ENCODE measurements around the gene SCMH1.
"Not testable (repeated sequence)": the region's sequence is repeated elsewhere in the genome, so short reads cannot be mapped to it uniquely, and the experiment has no call there.

SCMH1 gene

DNA sequence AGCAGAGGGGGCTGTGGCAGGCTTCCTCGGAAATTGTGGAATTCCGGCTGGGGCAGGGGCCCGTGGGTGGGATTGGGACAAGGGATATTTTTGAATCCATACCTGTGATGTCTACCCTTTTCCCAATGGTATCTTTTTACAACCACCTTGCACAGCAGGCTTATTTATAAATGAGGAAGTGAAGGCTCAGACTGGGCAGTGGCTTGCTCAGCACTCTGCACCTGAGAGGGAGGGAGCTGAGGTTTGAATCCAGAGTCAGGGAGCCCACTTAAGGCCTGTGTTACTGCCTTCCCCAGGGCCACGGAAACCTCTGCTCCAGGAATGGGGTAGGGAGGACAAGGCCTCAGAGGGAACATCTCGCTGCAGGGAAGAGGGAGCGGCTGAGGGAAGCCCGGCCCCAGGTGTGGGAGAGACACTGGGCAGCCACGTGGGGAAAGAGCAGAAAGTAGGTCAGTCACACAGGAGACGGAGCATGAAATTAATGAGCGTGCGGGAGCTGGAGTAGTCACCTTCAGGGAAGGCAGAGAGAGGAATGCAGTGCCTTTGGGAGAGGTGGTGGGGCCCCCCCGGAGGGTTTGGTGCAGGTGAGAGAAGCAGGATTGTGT, 35.4 kb upstream of the SCMH1 start:
- no peak for DNase-seq (ENCODE audit: insufficient read length)
- no peak for TF ChIP-seq POLR2A (IDR thresholded peaks at IDR 0.05; ENCODE audit: low read depth, low read length)
- no peak for TF ChIP-seq TAF1 (IDR thresholded peaks at IDR 0.05; ENCODE audit: borderline replicate concordance, low read depth, low read length)
- TF ChIP-seq POLR2AphosphoS5 (IDR thresholded peaks at IDR 0.05; ENCODE audit: low read depth, low read length): no peak
- no peak for FAIRE-seq

DNA sequence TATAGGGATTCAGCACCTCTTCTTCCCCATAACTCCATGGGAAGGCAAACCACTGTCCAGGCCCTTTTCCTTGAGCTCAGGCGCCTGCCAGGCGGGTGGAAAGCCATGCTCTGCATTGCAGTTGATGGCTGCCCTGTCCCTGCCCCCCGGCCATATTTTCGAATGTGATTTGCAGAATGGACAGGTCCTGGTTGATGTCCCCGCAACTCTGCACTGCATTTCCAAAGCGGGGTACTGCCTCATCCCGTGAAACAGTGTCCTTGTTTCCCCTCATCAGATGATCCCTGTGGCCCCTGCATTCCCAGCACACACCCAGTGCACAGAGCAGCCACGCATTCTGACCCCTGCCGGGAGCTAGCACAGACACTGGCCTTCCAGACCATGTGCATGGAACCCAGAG, 33.7 kb upstream of the SCMH1 start:
- no peak for FAIRE-seq
- DNase-seq (ENCODE audit: insufficient read length): no peak
- TF ChIP-seq TAF1 (IDR thresholded peaks at IDR 0.05; ENCODE audit: borderline replicate concordance, low read depth, low read length): no peak
- no peak for TF ChIP-seq POLR2A (IDR thresholded peaks at IDR 0.05; ENCODE audit: low read depth, low read length)
- TF ChIP-seq POLR2AphosphoS5 (IDR thresholded peaks at IDR 0.05; ENCODE audit: low read depth, low read length): no peak

DNA sequence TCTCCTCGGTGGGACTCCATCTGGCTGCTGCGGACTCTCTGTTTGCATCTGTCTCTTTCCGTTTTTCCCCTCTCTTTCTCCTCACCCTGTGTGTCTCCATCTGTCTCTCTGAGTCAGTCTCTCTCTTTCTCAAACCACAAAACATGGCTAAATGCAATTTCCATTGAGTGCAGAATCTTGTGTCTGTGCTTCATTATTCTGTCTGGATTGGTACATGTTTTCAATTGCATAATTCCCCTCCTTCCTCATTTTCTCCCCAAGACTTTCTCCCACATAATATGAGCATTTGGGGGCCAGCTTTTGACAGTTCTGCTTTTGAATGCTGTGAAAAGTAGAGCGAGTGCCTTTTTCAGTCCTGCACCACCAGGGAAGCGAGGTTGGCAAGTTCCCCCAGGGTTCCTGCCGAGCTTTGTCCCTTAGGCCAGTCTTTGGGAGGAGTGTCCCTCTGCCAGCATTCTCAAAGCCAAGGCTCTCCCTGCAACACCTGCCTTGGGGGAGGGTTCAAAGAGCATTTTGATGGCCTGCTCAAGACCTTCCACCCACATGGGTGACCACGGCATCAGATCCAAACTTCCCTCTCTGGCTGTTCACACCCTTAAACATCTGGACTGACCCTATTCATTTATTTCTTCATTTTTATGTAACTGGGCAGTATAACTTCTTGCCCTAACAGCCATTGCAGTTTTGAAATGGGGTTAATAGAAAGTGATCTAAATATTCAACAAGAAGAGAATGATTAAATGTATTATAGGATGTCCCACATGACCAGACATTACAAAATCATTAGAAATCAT, 32.8 kb upstream of the SCMH1 start:
- FAIRE-seq (no peak), DNase-seq (ENCODE audit: insufficient read length) (no peak)
- TF ChIP-seq POLR2AphosphoS5 (IDR thresholded peaks at IDR 0.05; ENCODE audit: low read depth, low read length) (no peak), POLR2A (IDR thresholded peaks at IDR 0.05; ENCODE audit: low read depth, low read length) (no peak), TAF1 (IDR thresholded peaks at IDR 0.05; ENCODE audit: borderline replicate concordance, low read depth, low read length) (no peak)

DNA sequence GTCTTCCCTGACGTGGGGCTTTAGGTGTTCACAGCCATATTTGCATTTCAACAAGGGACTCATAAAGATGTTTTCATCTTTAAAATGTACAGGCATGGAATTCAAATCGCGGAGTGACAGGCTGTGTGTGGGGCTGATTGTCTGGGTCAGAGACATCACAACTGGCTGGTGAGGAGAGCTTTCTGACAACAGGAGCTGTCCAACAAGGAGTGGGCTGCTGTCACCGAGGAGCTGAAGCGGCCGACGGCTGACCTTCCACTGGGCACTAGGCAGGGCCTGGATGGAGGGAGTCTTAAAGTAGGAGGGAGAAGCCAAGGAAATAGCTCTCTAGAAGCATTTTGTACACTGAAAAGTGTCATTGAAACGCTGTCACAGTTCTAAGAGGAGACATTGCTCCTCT, 30.5 kb upstream of the SCMH1 start:
- no peak for FAIRE-seq
- DNase-seq (ENCODE audit: insufficient read length): no peak
- TF ChIP-seq POLR2A (IDR thresholded peaks at IDR 0.05; ENCODE audit: low read depth, low read length): no peak
- no peak for TF ChIP-seq TAF1 (IDR thresholded peaks at IDR 0.05; ENCODE audit: borderline replicate concordance, low read depth, low read length)
- TF ChIP-seq POLR2AphosphoS5 (IDR thresholded peaks at IDR 0.05; ENCODE audit: low read depth, low read length): no peak

DNA sequence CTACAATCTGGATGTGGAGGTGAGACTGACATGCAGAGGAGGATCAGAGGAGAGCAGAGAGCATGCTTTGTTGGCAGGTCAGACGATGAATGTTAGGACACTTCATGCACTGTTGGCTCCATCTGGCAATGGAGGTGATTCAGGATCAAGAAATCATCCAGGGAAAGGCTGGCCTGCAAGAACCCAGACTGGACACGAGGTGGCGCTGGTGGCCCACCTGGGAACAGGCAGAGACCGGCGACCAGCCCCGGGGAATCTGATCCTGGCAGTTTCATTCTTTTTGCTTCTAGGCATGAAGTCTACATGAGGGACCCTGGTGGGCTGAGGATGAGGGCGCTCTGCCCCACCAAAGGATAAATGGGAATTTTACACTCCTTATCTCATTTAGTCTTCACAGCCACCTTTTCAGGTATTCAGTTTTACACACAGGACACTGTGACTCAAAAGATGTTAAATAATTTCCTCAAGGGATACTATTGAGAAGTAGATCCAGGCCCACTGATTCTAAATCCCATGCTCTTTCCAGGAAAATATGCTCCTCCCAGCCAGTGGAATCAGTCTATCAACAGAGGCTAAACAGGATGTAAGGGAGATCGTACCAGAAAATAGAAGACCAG, 26.2 kb upstream of the SCMH1 start:
- DNase-seq (ENCODE audit: insufficient read length): peak; percentile 53
- no peak for TF ChIP-seq POLR2A (IDR thresholded peaks at IDR 0.05; ENCODE audit: low read depth, low read length)
- FAIRE-seq: peak; percentile 89

DNA sequence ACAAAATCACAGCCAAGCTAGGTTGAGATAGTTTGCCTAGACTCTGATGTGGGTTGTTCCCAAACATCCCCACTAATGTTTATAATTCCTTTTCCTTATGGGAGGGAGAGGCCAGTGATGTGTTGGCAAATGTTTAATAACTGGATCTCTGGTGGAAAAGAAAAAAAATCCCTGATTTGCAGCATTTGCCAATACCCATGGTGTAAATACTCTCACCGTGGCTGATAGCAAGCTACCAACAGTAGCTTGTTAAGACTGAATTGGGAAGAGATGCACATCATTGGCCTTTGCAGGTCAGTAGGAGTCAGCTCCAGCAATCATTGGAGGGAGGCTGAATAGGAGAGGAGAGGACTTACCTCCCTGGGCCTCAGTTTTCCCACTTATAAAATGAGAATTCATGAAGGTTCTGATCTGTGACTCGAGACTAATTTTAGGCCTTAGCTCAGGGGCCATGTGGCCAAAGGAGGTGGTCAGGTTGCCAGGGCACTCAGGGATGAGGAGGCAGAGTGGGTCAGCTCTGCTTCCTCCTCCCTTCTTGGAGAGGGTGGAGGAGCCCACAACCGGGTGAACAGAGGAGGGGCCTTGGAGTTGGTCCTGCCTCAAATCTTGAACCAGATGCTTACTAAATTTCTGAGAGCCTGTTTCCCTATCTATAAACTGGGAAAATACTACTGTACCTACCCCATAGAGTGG, 20.0 kb upstream of the SCMH1 start:
- FAIRE-seq (no peak), DNase-seq (ENCODE audit: insufficient read length) (no peak)
- TF ChIP-seq TAF1 (IDR thresholded peaks at IDR 0.05; ENCODE audit: borderline replicate concordance, low read depth, low read length) (no peak), POLR2A (IDR thresholded peaks at IDR 0.05; ENCODE audit: low read depth, low read length) (no peak), POLR2AphosphoS5 (IDR thresholded peaks at IDR 0.05; ENCODE audit: low read depth, low read length) (no peak)

DNA sequence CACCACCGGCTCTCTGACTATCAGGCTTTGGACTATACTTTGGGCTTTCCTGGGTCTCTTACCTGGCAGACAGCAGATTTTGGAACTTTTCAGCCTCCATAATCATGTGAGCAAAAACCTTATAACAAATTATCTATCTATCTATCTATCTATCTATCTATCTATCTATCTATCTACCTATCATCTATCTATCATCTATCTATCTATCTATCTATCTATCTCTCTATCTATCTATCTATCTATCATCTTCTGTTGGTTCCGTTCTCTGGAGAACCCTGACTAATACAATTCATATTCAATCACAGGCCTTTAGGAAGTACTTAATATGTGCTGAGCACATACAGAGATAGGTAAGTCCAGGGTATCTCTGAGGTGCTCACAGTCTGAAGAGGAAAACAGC, 18.7 kb upstream of the SCMH1 start:
- TF ChIP-seq TAF1 (IDR thresholded peaks at IDR 0.05; ENCODE audit: borderline replicate concordance, low read depth, low read length) (no peak), POLR2A (IDR thresholded peaks at IDR 0.05; ENCODE audit: low read depth, low read length) (no peak), POLR2AphosphoS5 (IDR thresholded peaks at IDR 0.05; ENCODE audit: low read depth, low read length) (no peak)
- no peak for FAIRE-seq
- no peak for DNase-seq (ENCODE audit: insufficient read length)

DNA sequence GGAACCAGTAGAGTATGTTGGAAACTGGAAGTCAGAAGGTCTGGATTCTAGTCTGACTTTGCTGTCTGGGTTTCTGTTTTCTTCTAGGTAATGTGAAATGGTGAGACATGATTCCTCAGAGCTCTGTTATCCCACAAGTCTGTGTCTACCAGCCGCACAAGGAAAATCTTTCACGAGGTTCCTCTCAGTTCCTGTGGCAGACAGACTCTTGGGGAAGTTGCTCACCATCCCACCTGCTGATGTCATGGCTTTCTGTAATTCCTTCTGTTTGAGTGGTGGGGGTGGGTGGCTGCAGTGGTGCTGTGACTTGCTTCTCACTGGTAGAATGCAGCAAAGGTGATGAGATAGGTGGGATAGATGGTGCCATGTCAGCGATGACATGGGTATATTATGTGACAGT, 17.1 kb upstream of the SCMH1 start:
- no peak for DNase-seq (ENCODE audit: insufficient read length)
- TF ChIP-seq TAF1 (IDR thresholded peaks at IDR 0.05; ENCODE audit: borderline replicate concordance, low read depth, low read length) (no peak), POLR2A (IDR thresholded peaks at IDR 0.05; ENCODE audit: low read depth, low read length) (no peak), POLR2AphosphoS5 (IDR thresholded peaks at IDR 0.05; ENCODE audit: low read depth, low read length) (no peak)

DNA sequence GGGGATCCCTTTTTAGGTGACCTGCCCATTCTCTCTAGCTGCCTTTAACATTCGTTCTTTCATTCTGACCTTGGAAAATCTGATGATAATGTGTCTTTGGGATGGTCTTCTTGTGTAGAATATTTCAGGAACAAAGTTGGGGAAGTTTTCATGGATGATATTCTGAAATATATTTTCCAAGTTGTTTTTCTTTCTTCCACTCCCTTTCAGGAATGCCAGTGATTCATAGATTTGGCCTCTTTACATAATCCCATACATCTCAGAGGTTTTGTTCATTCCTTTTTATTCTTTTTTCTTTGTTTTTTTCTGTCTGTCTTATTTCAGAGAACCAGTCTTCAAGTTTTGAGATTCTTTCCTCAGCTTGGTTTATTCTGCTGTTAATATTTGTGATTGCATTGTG, 13.9 kb upstream of the SCMH1 start:
- FAIRE-seq: no peak
- DNase-seq (ENCODE audit: insufficient read length): no peak
- TF ChIP-seq POLR2AphosphoS5 (IDR thresholded peaks at IDR 0.05; ENCODE audit: low read depth, low read length) (no peak), TAF1 (IDR thresholded peaks at IDR 0.05; ENCODE audit: borderline replicate concordance, low read depth, low read length) (no peak), POLR2A (IDR thresholded peaks at IDR 0.05; ENCODE audit: low read depth, low read length) (no peak)

More for the DNA sequence above, 17.1 kb upstream of the SCMH1 start:
- FAIRE-seq: no peak

DNA sequence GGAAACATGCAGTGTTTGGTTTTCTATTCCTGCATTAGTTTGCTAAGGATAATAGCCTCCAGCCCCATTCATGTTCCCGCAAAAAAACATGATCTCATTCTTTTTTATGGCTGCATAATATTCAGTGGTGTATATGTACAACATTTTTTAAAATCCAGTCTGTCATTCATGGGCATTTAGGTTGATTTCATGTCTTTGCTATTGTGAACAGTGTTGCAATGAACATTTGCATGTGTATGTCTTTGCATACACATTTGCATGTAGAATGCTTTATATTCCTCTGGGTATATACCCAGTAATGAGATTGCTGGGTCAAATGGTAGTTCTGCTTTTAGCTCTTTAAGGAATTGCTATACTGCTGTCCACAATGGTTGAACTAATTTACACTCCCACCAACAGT, 9.0 kb upstream of the SCMH1 start:
- not testable (repeated sequence) for DNase-seq (ENCODE audit: insufficient read length); FAIRE-seq

DNA sequence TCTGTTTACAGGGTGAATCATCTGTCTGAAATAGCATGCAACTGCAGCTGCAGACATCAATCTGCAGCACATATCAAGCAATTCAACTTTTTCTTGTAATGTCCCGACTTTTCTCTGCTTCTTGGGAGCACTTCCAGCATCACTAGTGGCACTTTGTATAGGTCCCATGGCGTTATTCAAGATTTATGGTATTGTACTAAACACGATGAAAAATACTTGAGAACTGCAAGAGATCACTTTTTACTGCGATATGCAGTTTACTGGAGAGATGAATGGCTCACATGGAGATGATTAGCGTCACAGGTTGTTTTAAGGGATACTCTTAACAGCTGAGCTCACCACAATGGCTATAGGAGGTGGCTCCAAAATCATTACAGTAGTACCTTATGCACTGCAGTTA, 7.2 kb upstream of the SCMH1 start:
- TF ChIP-seq TAF1 (IDR thresholded peaks at IDR 0.05; ENCODE audit: borderline replicate concordance, low read depth, low read length): no peak
- no peak for DNase-seq (ENCODE audit: insufficient read length)
- no peak for FAIRE-seq

DNA sequence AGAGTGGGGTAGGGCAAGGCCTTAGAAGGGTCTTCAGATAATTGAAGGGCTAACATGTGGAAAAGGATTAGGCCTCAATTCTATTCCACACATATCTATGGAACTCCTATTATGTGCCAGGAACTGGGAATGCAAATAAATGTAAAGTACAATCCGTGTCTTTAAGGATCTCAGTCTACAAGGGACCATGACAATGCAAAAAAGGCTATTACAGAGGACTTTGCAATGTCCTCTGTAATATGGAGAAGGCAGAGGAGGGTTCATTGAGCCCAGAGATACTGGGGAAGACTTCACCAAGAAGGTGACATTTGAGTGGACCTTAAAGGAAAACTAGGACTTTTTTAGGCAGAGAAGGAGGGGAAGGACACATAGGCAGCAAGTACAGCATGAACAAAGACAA, 4.5 kb upstream of the SCMH1 start:
- TF ChIP-seq TAF1 (IDR thresholded peaks at IDR 0.05; ENCODE audit: borderline replicate concordance, low read depth, low read length) (no peak), POLR2A (IDR thresholded peaks at IDR 0.05; ENCODE audit: low read depth, low read length) (no peak), POLR2AphosphoS5 (IDR thresholded peaks at IDR 0.05; ENCODE audit: low read depth, low read length) (no peak)
- DNase-seq (ENCODE audit: insufficient read length) (no peak), FAIRE-seq (no peak)
